Dermis blood vessel endothelial cell (primary cell): ENCODE results near the gene HRAS. TPM values are rescaled to one million over a fixed set of nuclear protein-coding genes. Genes with fewer than 3 reads are reported as not detected.

Experiments
- DNase-seq: peaks from one replicate; pipeline ENCODE4 v3.0.0; 2010
- total RNA-seq: library from RNA; depleted of rRNA; stranded (reverse); fragments of >200 nt; gene quantifications from 2 replicates; pipeline ENCODE4 v1.2.3, GENCODE V29; 2014

Gene HRAS
- total RNA-seq, 1 donor from 2014 or later = 51.6 TPM

- DNase-seq = no peak
Observed at GRCh38 chr11:567011-567628, 31.7 kb upstream of the HRAS start.

GRCh38 chr11:565921-566509 lies 30.6 kb upstream of the HRAS start:
- no peak for DNase-seq

- no peak for DNase-seq
Observed at GRCh38 chr11:563812-564578, 28.6 kb upstream of the HRAS start.

GRCh38 chr11:563066-563811 lies 27.9 kb upstream of the HRAS start:
- no peak for DNase-seq

GRCh38 chr11:562046-562645 lies 26.8 kb upstream of the HRAS start:
- no peak for DNase-seq

GRCh38 chr11:561148-562003 lies 26.0 kb upstream of the HRAS start:
- peak; percentile 18 for DNase-seq

- DNase-seq = peak; percentile 93
Observed at GRCh38 chr11:560305-561147, 25.1 kb upstream of the HRAS start, which contains the start of the genes LMNTD2 and RASSF7. TSS of gene LMNTD2 (minus strand) at chr11:560738. CDS start at chr11:560716, 22 bp downstream. TSS of gene RASSF7 (plus strand) at chr11:560970. CDS start at chr11:561769, 799 bp downstream.

- DNase-seq = no peak
Observed at GRCh38 chr11:559712-560304, 24.4 kb upstream of the HRAS start.

GRCh38 chr11:559020-559620 lies 23.7 kb upstream of the HRAS start:
- DNase-seq = no peak

- DNase-seq = no peak
Observed at GRCh38 chr11:558503-558902, 23.1 kb upstream of the HRAS start.

- no peak for DNase-seq
Observed at GRCh38 chr11:557328-558132, 22.2 kb upstream of the HRAS start.

GRCh38 chr11:556662-557256 lies 21.4 kb upstream of the HRAS start:
- DNase-seq = no peak

GRCh38 chr11:555780-556661 lies 20.6 kb upstream of the HRAS start:
- peak; percentile 28 for DNase-seq

- DNase-seq = no peak
Observed at GRCh38 chr11:555227-555779, 19.9 kb upstream of the HRAS start.

- peak; percentile 53 for DNase-seq
Observed at GRCh38 chr11:554428-555226, 19.3 kb upstream of the HRAS start.

- no peak for DNase-seq
Observed at GRCh38 chr11:553988-554340, 18.6 kb upstream of the HRAS start.
